WTC11 (cell line): ENCODE measurements around the gene TNK1. TPM values are rescaled to one million over a fixed set of nuclear protein-coding genes. Genes with fewer than 3 reads are reported as not detected.

Experiments used
- CREB1 ChIP-seq: sonication (generic); formaldehyde crosslinking; IDR thresholded peaks from 2 replicates; pipeline ENCODE4 v1.8.0; 2023; ENCODE audit warnings: mild to moderate bottlenecking, missing genetic modification reagents
- EMX1 ChIP-seq: fragments of 250-450 bp; sonication (Bioruptor Pico); IDR thresholded peaks from 2 replicates; pipeline ENCODE4 v1.8.0; 2021; ENCODE audit warnings: mild to moderate bottlenecking
- FOXK1 ChIP-seq: sonication (generic); formaldehyde crosslinking; IDR thresholded peaks from 2 replicates; pipeline ENCODE4 v1.8.0; 2022; ENCODE audit warnings: mild to moderate bottlenecking, moderate library complexity, missing genetic modification reagents
- GABPB1 ChIP-seq: sonication (generic); formaldehyde crosslinking; IDR thresholded peaks from 2 replicates; pipeline ENCODE4 v1.8.1; 2023; ENCODE audit warnings: mild to moderate bottlenecking, missing genetic modification reagents
- GRHL2 ChIP-seq: fragments of 250-450 bp; sonication (Bioruptor Pico); IDR thresholded peaks from 2 replicates; pipeline ENCODE4 v1.8.0; 2022; ENCODE audit warnings: mild to moderate bottlenecking, moderate library complexity; ENCODE audit not compliant: insufficient replicate concordance, severe bottlenecking
- JAZF1 ChIP-seq: fragments of 250-450 bp; sonication (Bioruptor Pico); IDR thresholded peaks from 2 replicates; pipeline ENCODE4 v1.9.0; 2021; ENCODE audit warnings: moderate library complexity, mild to moderate bottlenecking, inconsistent platforms
- MYBL2 ChIP-seq: sonication (generic); formaldehyde crosslinking; IDR thresholded peaks from 2 replicates; pipeline ENCODE4 v1.8.1; 2023; ENCODE audit warnings: mild to moderate bottlenecking, moderate library complexity, missing genetic modification reagents
- NFYB ChIP-seq: sonication (generic); formaldehyde crosslinking; conservative IDR thresholded peaks from 2 replicates; pipeline ENCODE4 v1.8.0; 2022; ENCODE audit warnings: low read depth, missing genetic modification reagents
- OVOL2 ChIP-seq: fragments of 250-450 bp; sonication (Bioruptor Pico); IDR thresholded peaks from 2 replicates; pipeline ENCODE4 v1.9.0; 2021; ENCODE audit warnings: mild to moderate bottlenecking, borderline replicate concordance
- PRRX2 ChIP-seq: fragments of 250-450 bp; sonication (Bioruptor Pico); IDR thresholded peaks from 2 replicates; pipeline ENCODE4 v1.8.0; 2021; ENCODE audit warnings: mild to moderate bottlenecking
- RELA ChIP-seq: sonication (generic); formaldehyde crosslinking; IDR thresholded peaks from 2 replicates; pipeline ENCODE4 v1.8.1; 2022; ENCODE audit warnings: missing genetic modification reagents, mild to moderate bottlenecking, borderline replicate concordance
- SMAD3 ChIP-seq: sonication (generic); formaldehyde crosslinking; IDR thresholded peaks from 2 replicates; pipeline ENCODE4 v1.8.0; 2022; ENCODE audit warnings: missing genetic modification reagents, mild to moderate bottlenecking, borderline replicate concordance
- ZNF138 ChIP-seq: sonication (generic); formaldehyde crosslinking; conservative IDR thresholded peaks from 2 replicates; pipeline ENCODE4 v1.8.1; 2022; ENCODE audit warnings: mild to moderate bottlenecking, moderate library complexity, missing genetic modification reagents
- ZNF263 ChIP-seq: sonication (generic); formaldehyde crosslinking; IDR thresholded peaks from 2 replicates; pipeline ENCODE4 v1.8.1; 2022; ENCODE audit warnings: low read depth, mild to moderate bottlenecking, moderate library complexity, missing genetic modification reagents
- ZNF317 ChIP-seq: sonication (generic); formaldehyde crosslinking; IDR thresholded peaks from 2 replicates; pipeline ENCODE4 v1.8.1; 2023; ENCODE audit warnings: low read depth, mild to moderate bottlenecking, moderate library complexity, missing genetic modification reagents, borderline replicate concordance
- total RNA-seq: library from RNA; stranded (reverse); gene quantifications from 3 replicates; pipeline ENCODE4 v1.2.3, GENCODE V29; 2021
- TF ChIP-seq, protein P1 (sequence below): sonication (generic); formaldehyde crosslinking; IDR thresholded peaks from 2 replicates; pipeline ENCODE4 v1.8.1; 2023; ENCODE audit warnings: mild to moderate bottlenecking, missing genetic modification reagents, moderate library complexity
- TF ChIP-seq, protein P2 (sequence below): fragments of 250-450 bp; sonication (Bioruptor Pico); IDR thresholded peaks from 2 replicates; pipeline ENCODE4 v1.9.0; 2021; ENCODE audit warnings: mild to moderate bottlenecking
- TF ChIP-seq, protein P3 (sequence below): fragments of 250-450 bp; sonication (Bioruptor Pico); IDR thresholded peaks from 2 replicates; pipeline ENCODE4 v1.9.0; 2021; ENCODE audit warnings: mild to moderate bottlenecking
- TF ChIP-seq, protein P4 (sequence below): sonication (generic); formaldehyde crosslinking; IDR thresholded peaks from 2 replicates; pipeline ENCODE4 v1.8.1; 2022; ENCODE audit warnings: low read depth, mild to moderate bottlenecking, moderate library complexity, missing genetic modification reagents, borderline replicate concordance
- TF ChIP-seq, protein P5 (sequence below): sonication (generic); formaldehyde crosslinking; IDR thresholded peaks from 2 replicates; pipeline ENCODE4 v1.8.1; 2022; ENCODE audit warnings: mild to moderate bottlenecking, moderate library complexity, missing genetic modification reagents
- TF ChIP-seq, protein P6 (sequence below): sonication (generic); formaldehyde crosslinking; IDR thresholded peaks from 2 replicates; pipeline ENCODE4 v1.8.1; 2022; ENCODE audit warnings: mild to moderate bottlenecking, missing genetic modification reagents, moderate library complexity, borderline replicate concordance
- TF ChIP-seq, protein P7 (sequence below): fragments of 250-450 bp; sonication (Bioruptor Pico); IDR thresholded peaks from 2 replicates; pipeline ENCODE4 v2.1.2; 2022; ENCODE audit warnings: mild to moderate bottlenecking, moderate library complexity
- TF ChIP-seq, protein P8 (sequence below): sonication (generic); formaldehyde crosslinking; IDR thresholded peaks from 2 replicates; pipeline ENCODE4 v1.8.1; 2022; ENCODE audit warnings: missing genetic modification reagents, borderline replicate concordance
- TF ChIP-seq, protein P9 (sequence below): sonication (generic); formaldehyde crosslinking; IDR thresholded peaks from 2 replicates; pipeline ENCODE4 v1.8.0; 2022; ENCODE audit warnings: mild to moderate bottlenecking, missing genetic modification reagents

TNK1 gene
- total RNA-seq, 1 experiment from 2014 or later, result 9.3 TPM

DNA sequence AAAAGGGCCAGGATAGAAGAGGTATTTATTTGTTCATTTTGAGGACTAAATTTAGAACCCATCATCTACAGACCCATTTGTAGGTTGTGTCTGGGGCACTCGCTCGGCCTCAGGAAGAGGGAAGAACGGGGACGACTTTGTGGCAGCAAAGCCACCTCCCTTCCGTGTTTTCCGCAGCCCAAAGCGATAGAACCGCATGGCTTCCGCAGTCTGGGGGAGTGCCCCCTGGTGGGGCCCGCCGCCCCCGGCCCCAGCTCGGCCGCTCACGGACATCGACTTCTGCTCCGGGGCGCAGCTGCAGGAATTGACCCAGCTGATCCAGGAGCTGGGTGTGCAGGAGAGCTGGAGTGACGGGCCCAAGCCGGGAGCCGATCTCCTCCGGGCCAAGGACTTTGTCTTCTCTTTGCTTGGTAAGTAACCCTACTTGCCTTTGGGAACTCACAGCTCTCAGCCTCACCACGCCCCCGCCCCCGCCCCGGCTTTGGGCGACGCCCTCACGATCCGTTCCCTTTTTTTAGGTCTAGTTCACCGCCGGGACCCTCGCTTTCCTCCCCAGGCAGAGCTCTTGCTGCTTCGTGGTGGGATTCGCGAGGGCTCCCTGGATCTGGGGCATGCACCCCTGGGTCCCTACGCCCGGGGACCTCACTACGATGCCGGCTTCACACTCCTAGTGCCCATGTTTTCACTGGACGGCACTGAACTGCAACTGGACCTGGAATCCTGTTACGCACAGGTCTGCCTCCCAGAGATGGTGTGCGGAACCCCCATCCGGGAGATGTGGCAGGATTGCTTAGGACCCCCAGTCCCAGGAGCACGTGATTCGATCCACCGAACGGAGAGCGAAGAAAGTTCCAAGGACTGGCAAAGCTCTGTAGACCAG, 55.0 kb downstream of the TNK1 start (continued):
- TF ChIP-seq, protein P1, sequence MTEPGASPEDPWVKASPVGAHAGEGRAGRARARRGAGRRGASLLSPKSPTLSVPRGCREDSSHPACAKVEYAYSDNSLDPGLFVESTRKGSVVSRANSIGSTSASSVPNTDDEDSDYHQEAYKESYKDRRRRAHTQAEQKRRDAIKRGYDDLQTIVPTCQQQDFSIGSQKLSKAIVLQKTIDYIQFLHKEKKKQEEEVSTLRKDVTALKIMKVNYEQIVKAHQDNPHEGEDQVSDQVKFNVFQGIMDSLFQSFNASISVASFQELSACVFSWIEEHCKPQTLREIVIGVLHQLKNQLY (CRISPR knock-in tag), result no peak
- TF ChIP-seq RELA, result no peak
- no peak for TF ChIP-seq FOXK1 (CRISPR knock-in tag)
- TF ChIP-seq, protein P2, sequence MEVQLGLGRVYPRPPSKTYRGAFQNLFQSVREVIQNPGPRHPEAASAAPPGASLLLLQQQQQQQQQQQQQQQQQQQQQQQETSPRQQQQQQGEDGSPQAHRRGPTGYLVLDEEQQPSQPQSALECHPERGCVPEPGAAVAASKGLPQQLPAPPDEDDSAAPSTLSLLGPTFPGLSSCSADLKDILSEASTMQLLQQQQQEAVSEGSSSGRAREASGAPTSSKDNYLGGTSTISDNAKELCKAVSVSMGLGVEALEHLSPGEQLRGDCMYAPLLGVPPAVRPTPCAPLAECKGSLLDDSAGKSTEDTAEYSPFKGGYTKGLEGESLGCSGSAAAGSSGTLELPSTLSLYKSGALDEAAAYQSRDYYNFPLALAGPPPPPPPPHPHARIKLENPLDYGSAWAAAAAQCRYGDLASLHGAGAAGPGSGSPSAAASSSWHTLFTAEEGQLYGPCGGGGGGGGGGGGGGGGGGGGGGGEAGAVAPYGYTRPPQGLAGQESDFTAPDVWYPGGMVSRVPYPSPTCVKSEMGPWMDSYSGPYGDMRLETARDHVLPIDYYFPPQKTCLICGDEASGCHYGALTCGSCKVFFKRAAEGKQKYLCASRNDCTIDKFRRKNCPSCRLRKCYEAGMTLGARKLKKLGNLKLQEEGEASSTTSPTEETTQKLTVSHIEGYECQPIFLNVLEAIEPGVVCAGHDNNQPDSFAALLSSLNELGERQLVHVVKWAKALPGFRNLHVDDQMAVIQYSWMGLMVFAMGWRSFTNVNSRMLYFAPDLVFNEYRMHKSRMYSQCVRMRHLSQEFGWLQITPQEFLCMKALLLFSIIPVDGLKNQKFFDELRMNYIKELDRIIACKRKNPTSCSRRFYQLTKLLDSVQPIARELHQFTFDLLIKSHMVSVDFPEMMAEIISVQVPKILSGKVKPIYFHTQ (CRISPR knock-in tag), result no peak
- TF ChIP-seq, protein P3, sequence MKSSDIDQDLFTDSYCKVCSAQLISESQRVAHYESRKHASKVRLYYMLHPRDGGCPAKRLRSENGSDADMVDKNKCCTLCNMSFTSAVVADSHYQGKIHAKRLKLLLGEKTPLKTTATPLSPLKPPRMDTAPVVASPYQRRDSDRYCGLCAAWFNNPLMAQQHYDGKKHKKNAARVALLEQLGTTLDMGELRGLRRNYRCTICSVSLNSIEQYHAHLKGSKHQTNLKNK (CRISPR knock-in tag), result no peak
- no peak for TF ChIP-seq GABPB1
- TF ChIP-seq ZNF263 (CRISPR knock-in tag), result no peak
- no peak for TF ChIP-seq SMAD3 (CRISPR knock-in tag)
- TF ChIP-seq JAZF1 (CRISPR knock-in tag), result no peak
- TF ChIP-seq, protein P4, sequence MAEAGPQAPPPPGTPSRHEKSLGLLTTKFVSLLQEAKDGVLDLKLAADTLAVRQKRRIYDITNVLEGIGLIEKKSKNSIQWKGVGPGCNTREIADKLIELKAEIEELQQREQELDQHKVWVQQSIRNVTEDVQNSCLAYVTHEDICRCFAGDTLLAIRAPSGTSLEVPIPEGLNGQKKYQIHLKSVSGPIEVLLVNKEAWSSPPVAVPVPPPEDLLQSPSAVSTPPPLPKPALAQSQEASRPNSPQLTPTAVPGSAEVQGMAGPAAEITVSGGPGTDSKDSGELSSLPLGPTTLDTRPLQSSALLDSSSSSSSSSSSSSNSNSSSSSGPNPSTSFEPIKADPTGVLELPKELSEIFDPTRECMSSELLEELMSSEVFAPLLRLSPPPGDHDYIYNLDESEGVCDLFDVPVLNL (CRISPR knock-in tag), result no peak
- TF ChIP-seq ZNF138 (CRISPR knock-in tag), result no peak
- TF ChIP-seq, protein P5, sequence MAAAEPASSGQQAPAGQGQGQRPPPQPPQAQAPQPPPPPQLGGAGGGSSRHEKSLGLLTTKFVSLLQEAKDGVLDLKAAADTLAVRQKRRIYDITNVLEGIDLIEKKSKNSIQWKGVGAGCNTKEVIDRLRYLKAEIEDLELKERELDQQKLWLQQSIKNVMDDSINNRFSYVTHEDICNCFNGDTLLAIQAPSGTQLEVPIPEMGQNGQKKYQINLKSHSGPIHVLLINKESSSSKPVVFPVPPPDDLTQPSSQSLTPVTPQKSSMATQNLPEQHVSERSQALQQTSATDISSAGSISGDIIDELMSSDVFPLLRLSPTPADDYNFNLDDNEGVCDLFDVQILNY (CRISPR knock-in tag), result no peak; the same call in 1 of the 2 replicates
- TF ChIP-seq NFYB (CRISPR knock-in tag), result no peak
- TF ChIP-seq, protein P6, sequence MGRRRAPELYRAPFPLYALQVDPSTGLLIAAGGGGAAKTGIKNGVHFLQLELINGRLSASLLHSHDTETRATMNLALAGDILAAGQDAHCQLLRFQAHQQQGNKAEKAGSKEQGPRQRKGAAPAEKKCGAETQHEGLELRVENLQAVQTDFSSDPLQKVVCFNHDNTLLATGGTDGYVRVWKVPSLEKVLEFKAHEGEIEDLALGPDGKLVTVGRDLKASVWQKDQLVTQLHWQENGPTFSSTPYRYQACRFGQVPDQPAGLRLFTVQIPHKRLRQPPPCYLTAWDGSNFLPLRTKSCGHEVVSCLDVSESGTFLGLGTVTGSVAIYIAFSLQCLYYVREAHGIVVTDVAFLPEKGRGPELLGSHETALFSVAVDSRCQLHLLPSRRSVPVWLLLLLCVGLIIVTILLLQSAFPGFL (CRISPR knock-in tag), result no peak
- TF ChIP-seq CREB1 (CRISPR knock-in tag), result no peak
- no peak for TF ChIP-seq GRHL2 (CRISPR knock-in tag)
- TF ChIP-seq, protein P7, sequence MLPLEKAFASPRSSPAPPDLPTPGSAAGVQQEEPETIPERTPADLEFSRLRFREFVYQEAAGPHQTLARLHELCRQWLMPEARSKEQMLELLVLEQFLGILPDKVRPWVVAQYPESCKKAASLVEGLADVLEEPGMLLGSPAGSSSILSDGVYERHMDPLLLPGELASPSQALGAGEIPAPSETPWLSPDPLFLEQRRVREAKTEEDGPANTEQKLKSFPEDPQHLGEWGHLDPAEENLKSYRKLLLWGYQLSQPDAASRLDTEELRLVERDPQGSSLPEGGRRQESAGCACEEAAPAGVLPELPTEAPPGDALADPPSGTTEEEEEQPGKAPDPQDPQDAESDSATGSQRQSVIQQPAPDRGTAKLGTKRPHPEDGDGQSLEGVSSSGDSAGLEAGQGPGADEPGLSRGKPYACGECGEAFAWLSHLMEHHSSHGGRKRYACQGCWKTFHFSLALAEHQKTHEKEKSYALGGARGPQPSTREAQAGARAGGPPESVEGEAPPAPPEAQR (CRISPR knock-in tag), result no peak
- TF ChIP-seq OVOL2 (CRISPR knock-in tag), result no peak
- no peak for TF ChIP-seq PRRX2 (CRISPR knock-in tag)
- no peak for TF ChIP-seq ZNF317 (CRISPR knock-in tag)
- no peak for TF ChIP-seq EMX1
- 0 out of 2 replicates have a peak, but pooled peaks have one; percentile 54 for TF ChIP-seq MYBL2 (CRISPR knock-in tag)
- TF ChIP-seq, protein P8, sequence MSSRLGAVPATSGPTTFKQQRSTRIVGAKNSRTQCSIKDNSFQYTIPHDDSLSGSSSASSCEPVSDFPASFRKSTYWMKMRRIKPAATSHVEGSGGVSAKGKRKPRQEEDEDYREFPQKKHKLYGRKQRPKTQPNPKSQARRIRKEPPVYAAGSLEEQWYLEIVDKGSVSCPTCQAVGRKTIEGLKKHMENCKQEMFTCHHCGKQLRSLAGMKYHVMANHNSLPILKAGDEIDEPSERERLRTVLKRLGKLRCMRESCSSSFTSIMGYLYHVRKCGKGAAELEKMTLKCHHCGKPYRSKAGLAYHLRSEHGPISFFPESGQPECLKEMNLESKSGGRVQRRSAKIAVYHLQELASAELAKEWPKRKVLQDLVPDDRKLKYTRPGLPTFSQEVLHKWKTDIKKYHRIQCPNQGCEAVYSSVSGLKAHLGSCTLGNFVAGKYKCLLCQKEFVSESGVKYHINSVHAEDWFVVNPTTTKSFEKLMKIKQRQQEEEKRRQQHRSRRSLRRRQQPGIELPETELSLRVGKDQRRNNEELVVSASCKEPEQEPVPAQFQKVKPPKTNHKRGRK (CRISPR knock-in tag), result no peak
- TF ChIP-seq, protein P9, sequence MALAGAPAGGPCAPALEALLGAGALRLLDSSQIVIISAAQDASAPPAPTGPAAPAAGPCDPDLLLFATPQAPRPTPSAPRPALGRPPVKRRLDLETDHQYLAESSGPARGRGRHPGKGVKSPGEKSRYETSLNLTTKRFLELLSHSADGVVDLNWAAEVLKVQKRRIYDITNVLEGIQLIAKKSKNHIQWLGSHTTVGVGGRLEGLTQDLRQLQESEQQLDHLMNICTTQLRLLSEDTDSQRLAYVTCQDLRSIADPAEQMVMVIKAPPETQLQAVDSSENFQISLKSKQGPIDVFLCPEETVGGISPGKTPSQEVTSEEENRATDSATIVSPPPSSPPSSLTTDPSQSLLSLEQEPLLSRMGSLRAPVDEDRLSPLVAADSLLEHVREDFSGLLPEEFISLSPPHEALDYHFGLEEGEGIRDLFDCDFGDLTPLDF (CRISPR knock-in tag), result no peak
